HG02610 (cell line): ENCODE results near the gene TCTN1.
"Not testable (repeated sequence)": the region's sequence is repeated elsewhere in the genome, so short reads cannot be mapped to it uniquely, and the experiment has no call there.

Experiments used
- ATAC-seq: cut with Tn5 transposase; IDR thresholded peaks from one replicate; pipeline ENCODE4 v1.9.1; 2021; ENCODE audit warnings: mild to moderate bottlenecking, moderate library complexity; ENCODE audit not compliant: unreplicated experiment

The TCTN1 gene

DNA sequence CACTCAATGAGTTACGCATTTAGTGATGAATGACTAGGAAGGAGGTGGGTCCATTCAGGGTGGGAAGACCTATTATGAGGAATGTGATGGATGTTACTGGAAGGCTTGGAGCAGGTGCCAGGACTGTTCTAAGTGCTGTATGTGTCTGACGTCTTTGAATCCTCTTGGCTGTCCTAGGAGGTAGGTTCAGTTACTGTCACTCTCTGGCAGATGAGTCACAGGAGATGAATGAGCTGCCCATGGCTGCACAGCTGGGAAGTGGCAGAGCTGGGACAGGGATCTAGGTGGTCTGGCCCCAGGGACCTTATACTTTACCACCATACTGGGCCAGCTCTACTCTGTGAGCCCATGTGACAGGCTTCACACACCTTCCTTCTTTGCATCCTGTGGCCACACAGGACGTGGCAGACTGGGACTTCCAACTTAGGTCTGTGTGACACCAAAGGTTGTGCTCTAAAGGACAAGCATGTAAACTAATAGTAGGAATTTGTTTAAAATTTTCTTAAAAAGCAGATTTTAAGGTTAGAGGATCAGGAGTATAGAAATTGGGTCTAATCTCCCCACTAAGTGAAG is 24.0 kb downstream of the TCTN1 start:
- no peak for ATAC-seq

DNA sequence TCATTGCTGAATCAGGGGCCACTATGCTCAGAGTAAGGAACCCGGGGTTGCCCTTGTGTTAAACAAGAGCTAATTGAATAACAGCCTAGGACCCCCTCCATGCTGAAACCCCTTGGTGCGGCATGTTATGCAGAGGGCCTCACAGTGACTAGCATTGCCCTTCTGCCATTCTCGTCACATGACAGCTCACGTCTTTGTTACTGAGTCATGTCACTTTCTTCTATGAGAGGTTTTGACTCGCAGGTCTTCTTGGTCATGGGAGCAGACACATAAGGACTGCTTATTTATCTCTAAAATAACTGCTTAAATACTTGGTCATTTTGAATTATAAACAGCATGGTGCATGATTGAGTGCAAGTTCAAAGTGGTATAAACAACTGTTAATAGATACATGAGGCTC is 24.9 kb downstream of the TCTN1 start:
- no peak for ATAC-seq

DNA sequence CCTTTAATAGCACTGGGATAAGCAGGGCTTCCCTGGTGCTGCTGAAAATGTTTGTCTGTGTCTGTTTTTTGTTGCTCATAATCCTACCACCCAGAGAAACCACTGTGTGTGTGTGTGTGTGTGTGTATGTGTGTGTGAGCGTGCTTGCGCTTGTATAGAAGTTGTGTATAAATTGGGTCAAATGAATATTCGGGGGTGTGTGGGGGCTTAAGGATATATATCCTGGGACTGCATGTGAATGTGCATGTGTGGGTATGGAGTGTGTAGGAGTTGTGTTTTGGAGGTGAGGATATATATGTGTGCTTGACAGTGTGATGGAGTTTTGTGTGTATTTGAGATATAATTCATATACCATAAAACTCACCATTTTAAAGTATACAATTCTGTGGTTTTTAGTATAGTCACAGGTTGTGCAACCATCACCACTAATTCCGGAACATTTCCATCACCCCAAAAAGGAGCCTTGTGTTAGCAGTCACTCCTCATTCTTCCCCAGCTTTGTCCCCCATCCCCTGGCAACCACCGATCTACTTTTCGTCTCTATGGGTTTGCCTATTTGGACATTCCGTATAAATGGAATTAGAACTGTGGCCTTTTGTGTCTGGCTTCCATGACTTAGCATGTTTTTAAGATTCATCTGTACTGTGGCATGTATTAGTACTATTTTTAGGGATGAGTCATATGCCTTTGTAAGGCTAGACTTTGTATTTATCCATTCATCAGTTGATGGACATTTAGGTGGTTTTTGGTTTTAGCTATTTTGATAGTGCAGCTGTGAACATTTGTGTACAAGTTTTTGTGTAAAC is 25.6 kb downstream of the TCTN1 start:
- no peak for ATAC-seq

DNA sequence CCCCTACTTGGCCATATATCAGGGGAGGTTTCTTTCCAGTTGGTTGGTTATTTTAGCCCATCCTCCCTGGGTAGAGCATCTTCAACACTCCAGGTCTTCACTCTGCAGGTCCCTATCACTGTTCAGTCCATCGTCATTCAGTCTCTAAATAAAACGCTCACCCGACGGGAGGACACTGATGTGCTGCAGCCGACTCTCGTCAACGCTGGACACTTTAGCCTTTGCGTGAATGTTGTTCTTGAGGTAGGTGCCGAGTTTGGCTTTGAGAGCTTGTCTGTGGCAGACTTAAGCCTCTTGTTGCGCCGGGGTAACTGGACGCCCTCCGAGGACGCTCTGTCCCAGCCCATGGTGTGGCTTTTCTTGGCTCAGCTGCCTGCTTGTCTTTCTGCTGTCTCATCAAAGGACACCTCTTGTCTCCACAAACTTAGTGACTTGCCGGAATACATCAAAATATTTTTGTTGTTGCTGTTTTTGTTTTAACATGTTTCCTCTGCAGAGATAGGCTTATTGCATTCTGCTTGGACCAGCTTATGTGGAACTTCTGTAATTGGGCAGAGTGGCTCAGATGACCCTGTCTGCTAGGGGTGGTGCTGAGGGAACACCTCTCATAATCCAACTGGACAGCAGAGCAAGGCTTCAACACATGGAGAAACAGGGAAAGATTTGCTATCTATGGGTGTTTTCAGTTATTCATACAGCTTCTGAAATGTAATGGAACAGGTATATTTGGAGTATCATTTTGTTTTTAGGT is 26.5 kb downstream of the TCTN1 start:
- ATAC-seq, result no peak

DNA sequence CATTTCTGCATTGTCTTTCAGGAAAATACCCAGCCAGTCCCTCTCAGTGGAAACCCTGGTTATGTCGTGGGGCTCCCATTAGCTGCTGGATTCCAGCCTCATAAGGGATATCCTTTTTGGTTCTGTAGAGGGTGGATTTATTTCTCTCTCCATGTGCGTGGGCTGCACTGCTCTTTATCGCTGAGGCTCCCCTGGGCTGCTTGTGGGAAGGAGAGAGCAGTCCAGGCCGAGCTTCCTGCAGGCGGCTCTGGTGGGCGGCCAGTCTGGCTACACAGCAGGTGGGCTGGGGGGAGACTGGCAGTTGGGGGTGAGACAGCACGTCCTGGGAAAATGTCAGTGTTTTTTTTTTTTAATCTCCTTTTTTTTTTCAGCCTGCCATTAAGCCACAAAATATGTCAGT is 27.6 kb downstream of the TCTN1 start:
- ATAC-seq, result no peak

DNA sequence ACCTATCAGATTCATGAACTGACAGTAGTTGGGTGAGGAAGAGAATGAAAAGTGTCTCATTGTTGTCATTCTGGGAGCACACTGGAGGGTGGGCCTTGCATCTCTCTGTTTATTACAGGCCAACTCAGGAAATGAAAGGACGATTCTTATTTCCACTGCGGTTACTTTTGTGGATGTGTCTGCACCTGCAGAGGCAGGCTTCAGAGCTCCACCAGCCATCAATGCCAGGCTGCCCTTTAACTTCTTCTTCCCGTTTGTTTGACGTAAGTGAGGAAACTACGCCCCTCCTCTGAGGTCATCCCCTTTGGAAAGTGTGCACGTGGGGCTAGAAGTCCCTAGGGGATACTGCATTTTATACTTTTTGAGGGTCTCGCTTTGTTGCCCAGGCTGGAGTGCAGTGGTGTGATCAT is 33.7 kb downstream of the TCTN1 start:
- ATAC-seq, result peak; percentile 37

DNA sequence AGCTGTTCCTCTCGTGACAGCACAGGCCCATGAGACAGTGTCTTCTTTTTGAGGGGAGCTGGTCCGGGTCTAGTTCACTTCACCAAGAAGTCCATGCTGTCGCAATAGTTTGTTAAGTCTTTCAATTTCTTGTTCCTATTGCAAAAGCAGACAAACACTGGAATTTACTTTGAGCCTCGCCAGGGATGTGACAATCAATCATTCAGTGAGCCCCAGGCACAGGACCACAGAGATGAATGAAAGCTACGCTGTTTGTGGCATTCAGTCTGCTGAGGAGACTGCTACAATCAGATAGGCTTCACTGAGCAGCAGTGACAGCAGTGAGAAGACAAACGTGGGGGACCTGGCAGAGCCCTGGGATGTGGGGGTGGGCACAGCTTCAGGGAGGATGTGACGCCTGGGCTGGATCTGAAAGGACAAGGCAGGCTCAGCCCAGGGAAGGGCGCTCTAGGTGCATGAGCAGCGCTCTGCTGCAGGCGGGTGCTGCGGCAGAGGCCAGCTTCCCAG is 35.5 kb downstream of the TCTN1 start:
- ATAC-seq, result no peak

DNA sequence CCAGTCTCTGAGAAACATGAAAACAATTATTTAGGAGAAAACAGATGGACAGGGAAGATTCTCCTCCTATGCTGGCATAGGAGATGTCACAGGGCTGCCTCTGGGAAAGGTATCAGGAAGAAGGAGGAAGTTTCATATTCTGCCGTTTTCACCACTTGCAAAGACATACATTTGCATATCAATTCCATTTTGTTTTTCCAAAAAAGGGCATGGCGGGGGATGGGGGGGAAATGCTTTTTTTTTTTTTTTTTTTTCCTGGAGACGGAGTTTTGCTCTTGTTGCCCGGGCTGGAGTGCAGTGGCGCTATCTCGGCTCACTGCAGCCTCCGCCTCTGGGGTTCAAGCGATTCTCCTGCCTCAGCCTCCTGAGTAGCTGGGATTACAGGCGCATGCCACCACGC is 40.3 kb downstream of the TCTN1 start:
- ATAC-seq, result not testable (repeated sequence)

DNA sequence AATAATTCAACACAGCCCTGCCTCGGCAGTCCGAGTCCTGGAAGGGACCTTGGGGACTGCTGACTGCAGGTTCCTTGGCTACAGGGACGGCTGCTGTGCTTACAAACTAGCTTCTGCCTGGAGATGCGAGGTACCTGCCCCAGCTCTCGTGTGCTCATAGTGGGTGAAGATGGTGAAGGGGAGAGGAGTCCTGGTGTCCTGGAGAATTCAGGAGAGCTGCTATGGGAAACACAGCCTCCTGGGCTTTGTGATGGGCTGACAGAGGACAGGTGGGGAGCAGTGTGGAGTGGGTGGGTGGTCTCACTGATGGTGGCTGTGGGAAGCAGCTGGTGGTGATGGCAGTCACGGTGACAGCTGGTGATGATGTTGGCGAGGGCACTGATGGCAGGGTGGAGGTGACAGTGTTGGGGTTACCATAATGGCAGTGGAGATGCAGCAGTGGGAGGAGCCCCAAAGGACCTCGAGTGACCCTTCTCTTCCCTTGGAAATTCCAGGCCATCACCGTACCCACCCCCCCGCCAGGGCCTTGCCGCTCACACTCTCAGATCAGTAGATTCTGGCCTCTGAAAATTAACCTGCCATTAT is 42.2 kb downstream of the TCTN1 start:
- no peak for ATAC-seq

DNA sequence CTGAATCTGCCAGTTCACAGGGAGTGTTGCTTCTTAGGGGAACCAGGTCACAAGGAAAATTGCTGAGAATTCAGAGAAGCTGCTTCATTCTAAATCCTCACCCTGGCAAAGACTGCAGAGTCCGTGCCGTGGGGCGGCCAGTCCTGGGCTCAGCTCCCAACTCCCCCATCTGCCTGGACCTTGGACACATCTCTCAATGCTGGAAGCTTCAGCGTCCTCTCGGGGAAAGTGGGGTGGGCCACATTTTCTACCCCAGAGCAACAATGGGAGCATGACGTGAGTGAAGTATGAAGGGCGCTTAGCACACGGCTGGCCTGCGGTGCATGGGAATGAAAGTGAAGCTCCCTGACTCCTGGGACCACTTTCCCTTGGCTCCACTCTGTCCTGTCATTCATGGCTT is 43.8 kb downstream of the TCTN1 start:
- ATAC-seq, result no peak

DNA sequence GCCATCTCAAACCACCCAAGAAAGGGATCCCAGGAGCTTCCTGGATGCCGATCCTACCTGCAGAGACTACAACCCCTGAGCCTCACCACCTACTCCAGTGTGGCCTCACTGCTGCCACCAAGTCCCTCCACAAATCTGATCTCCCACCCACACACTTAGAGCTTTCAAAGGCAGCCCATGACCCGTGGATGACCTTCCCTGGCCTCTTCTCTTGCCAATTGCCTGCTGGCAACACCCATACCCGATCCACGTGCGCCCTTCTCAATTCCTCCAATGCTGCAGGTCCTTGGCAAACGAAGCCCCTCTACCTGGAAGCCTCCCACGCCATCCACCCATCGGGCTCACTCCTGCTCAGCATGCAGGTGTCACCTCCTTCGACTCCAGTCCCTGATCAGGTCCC is 44.3 kb downstream of the TCTN1 start:
- no peak for ATAC-seq

DNA sequence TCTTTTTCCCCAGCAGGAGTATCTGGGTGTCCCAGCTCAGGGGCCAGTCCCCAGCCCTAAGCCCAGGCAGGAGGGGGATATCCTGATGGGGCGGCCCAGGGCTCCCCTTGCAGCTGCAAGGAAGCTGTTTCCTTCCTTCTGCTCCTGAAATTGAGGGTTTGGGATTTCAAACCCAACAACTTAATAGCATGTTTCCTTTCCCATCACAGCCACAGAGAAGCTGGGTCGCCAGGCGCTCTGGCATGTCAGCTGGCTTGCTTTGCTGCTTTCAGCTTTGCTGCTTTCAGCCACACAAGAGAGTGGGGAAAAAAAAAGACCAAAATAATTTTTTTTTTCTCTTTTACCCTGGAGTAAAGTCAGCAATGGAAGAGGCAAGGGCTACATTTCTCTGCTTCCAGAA is 44.9 kb downstream of the TCTN1 start:
- ATAC-seq, result no peak

DNA sequence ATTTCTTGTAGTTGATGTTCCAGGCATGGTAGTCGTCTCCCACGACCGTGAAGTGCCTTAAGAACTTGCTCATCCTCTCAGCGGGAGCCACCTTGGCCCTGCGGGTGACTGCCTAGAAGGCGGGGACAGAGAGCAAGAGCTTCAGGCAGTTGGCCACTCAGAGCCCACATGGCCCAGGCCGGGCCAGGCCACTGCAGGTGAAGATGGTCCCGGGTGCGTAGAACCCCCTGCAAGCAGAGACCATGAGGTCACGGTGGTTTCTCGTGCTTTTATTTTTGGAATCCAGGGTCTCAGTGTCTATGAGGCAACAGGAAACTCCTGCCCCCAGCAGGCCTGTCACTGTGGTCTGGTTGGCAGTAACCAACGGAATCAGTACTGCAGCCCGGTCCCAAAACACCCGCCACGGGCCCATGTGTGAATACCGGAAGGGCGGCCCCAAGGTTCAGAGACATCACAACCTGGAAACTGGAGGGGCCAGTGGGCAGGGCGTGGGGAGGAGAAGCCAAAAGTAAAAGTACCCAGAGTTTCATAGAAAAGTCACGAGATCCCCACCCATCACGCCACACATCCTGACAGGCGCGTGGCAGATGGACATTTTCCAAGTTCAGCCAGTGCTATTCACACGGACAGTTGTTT is 47.5 kb downstream of the TCTN1 start:
- peak; percentile 90 for ATAC-seq

DNA sequence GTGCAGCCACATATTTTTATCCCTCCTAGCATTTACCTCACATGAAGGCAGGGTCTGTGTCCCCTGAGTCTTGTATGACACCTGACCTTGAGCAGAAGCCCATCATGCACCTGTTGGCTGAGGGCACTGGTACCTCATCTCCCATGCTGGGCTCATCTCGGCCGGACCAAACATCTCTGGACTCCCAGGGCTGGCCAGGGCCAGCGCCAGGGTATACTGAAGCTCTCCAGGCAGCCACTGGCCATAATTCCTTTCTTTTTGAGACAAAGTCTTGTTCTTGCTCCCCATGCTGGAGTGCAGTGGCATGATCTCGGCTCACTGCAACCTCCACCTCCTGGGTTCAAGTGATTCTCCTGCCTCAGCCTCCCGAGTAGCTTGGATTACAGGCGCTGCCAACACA is 53.0 kb downstream of the TCTN1 start:
- no peak for ATAC-seq

DNA sequence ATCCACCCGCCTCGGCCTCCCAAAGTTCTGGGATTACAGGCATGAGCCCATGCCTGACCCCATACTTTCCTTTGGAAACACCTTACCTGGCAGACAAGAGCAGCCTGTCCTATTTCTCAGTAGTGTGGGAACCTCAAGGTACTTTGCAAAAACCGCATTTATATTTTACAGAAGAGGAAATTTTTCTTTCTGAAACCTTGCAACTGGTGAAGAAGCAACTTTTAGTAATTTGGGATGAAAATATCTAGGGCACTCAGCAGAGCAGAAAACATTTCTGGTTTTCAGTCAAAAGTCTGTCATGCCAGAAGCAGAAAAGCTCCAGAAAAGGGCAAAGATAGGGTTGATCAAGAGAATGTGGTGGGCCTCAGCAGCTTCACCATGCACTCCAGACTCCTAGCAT is 53.7 kb downstream of the TCTN1 start:
- no peak for ATAC-seq

DNA sequence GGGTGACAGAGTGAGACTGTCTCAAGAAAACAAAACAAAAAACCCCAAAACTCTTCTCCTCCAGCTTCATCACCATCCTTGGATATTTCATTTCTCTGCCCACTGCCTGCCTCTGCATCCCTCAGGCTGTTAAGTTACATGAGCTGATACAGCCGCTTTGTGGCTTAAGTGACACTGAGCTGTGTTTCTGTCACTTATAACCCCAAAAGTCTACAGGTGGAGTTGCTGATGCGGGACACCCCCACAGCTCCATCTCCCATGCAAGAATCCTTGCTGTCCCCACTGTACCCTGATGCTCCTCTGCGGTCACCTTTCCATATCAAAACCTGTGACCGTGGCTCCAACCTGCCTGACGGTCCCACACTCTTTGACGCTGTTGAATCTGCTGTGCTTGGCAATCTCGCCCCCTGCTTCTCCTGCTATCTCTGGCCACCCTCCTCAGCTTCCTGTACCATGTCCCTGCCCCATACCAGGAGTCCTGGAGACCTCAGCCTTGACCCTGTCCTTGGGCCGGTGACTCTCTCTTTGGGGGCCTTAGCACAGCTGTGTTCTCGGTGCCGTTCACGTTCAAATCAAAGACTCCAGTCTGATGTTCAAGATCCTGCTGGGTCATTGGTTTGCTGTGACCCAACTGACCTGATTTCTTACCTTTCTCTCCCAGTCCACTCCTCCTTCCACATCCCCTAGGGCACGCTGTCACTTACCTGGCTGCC is 54.7 kb downstream of the TCTN1 start:
- no peak for ATAC-seq

DNA sequence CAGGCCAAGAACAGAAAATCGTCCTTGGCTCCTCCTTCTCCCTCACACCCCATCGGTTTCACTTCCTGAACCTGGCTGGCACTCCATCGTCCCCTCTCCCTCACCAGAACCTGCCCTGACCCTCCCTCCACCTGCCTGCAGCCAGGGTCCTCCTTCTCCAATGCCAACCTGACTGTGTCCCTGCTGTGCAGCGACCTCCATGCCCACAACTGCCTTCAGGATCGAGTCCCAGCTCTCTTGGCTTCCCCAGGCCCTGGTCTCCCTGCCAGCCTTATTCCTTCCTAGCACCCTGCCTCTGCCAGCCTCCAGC is 55.2 kb downstream of the TCTN1 start:
- no peak for ATAC-seq

DNA sequence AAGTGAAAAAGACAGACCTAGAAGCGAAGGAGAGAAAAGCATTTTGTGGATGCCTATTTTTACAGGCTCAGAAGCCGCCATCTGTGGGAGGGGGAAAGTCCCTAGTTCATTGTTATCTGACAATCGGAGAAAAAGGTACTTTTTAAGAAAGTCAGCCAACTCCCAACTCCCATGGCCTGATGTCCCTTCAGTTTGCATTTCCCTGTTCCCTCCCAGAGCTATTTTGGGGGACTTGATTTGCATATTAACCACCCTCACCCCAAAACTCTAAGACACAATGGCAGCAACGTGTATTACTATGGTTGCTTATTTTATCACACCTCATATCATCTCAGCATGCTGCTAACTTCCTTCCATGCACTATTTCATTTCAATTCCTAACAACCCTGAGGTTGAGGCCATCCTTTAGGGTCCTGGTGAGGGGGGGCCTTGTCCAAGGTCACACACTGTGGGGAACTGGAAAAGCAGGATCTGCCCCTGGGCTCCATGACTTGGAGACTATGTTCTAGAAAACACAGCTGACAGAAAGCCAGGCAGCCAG is 56.3 kb downstream of the TCTN1 start:
- ATAC-seq, result peak; percentile 56

DNA sequence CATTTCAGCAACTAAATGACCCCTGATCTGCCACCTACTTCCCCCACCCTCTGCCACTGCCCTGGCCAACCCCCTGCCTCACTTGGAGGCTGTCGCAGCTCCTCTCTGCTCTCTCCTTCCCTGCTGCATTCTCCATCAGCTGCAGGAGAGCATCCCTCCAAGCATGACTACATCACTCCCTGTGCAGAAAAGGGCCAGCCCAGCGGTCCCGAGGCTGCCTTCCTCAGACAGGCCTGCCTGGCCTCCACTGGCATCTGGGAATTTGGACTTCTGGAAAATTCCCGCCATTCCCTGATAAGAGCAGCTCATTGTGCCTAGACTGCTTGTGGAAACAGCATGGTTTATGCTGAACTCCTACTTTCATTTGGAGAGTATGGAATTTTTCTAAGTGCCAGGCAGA is 62.2 kb downstream of the TCTN1 start:
- ATAC-seq, result no peak

DNA sequence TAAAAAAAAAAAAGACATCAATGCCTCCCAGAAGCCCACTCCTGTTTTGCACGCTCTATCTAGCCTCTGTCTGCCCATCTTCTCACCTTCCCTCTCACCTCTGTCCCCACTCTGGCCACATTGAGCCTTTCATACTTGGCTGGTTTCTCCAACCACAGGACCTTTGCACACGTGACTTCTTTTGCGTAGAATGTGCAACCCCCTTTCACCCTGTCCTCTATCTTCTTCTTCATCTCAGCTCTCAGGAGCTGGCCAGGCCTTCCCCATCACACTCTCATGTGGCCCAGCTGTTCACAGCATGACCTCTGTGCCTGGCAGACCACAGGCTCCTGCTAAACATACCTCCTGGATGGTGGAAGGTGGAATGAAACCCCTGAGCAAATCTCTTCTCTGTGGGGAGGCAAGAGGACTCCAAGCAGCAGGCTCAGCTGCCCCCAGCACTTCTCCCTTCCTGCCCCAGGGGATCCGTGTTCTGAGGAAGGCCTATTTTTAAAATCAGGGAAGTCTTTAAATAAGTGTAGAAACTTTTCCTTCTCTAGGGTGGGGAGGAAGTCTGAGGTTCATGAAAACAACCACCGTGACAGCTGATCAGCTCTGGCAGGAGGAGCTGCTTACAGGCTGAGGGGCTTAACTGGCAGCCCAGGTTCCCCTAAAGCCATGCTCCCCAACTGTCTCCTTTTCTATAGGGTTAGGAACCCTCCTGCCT is 63.4 kb downstream of the TCTN1 start:
- ATAC-seq, result peak; percentile 78
